Common myeloid progenitor, CD34-positive (primary cell): ENCODE results near the gene CLTRN. TPM values are rescaled to one million over a fixed set of nuclear protein-coding genes. Genes with fewer than 3 reads are reported as not detected.
"Not testable (repeated sequence)": the region's sequence is repeated elsewhere in the genome, so short reads cannot be mapped to it uniquely, and the experiment has no call there.

Source experiments
- CTCF ChIA-PET: fragments of 350-600 bp; sonication (Branson Sonifier 250); formaldehyde crosslinking; loops from one replicate; lab custom pipeline; 2021; ENCODE audit warnings: antibody characterized with exemption; lab: Charles Lee
- POLR2A ChIA-PET: fragments of 350-600 bp; sonication (Branson Sonifier 250); formaldehyde crosslinking; loops from one replicate; lab custom pipeline; 2021; ENCODE audit warnings: antibody characterized with exemption; lab: Charles Lee
- DNase-seq, 3 donors: peaks; one replicate each; pipeline versions ENCODE4 v3.0.0 to v3.0.0-alpha.2; 2013
- H3K27ac ChIP-seq, 2 experiments: 1 replicate in 1 of 2; 2 replicates in 1 of 2; pipeline ENCODE4 v1.7.0; 2013; ENCODE audit warnings: inconsistent platforms in 2 of 2, low read length in 2 of 2, mild to moderate bottlenecking in 2 of 2, low read depth in 1 of 2, moderate library complexity in 1 of 2; ENCODE audit not compliant: severe bottlenecking in 2 of 2, insufficient read depth in 1 of 2, poor library complexity in 1 of 2
- H3K27me3 ChIP-seq, 5 experiments: replicated peaks in 2 of 5; 1 replicate in 3 of 5; 2 replicates in 2 of 5; pipeline versions ENCODE4 v1.6.1 to v1.7.0; 2013; ENCODE audit warnings: low read length in 4 of 5, mild to moderate bottlenecking in 2 of 5, moderate library complexity in 2 of 5, inconsistent platforms in 1 of 5; ENCODE audit not compliant: insufficient read depth in 5 of 5, control insufficient read depth in 4 of 5
- H3K36me3 ChIP-seq, 4 experiments: 1 replicate in 2 of 4; 2 replicates in 2 of 4; pipeline versions ENCODE4 v1.6.1 to v1.7.0; 2013; ENCODE audit warnings: low read length in 3 of 4, control low read depth in 1 of 4, mild to moderate bottlenecking in 1 of 4; ENCODE audit not compliant: control insufficient read depth in 4 of 4, insufficient read depth in 4 of 4
- H3K4me1 ChIP-seq, 4 experiments: 1 replicate in 3 of 4; 2 replicates in 1 of 4; pipeline versions ENCODE4 v1.6.1 to v1.7.1; 2013; ENCODE audit warnings: low read length in 3 of 4, mild to moderate bottlenecking in 3 of 4, control low read depth in 1 of 4, inconsistent platforms in 1 of 4, moderate library complexity in 1 of 4; ENCODE audit not compliant: control insufficient read depth in 4 of 4, insufficient read depth in 4 of 4; ENCODE audit errors: control extremely low read depth in 1 of 4
- H3K4me3 ChIP-seq, 7 experiments: 1 replicate in 4 of 7; 2 replicates in 3 of 7; pipeline versions ENCODE4 v1.5.1 to v1.7.0; 2013; ENCODE audit warnings: mild to moderate bottlenecking in 7 of 7, low read length in 6 of 7, moderate library complexity in 6 of 7, inconsistent platforms in 2 of 7, low read depth in 2 of 7, control low read depth in 1 of 7; ENCODE audit not compliant: insufficient read depth in 4 of 7, control insufficient read depth in 1 of 7; ENCODE audit errors: extremely low read depth in 1 of 7
- H3K9me3 ChIP-seq, 5 experiments: 1 replicate in 4 of 5; 2 replicates in 1 of 5; pipeline versions ENCODE4 v1.6.1 to v1.7.1; 2013; ENCODE audit warnings: low read length in 4 of 5, mild to moderate bottlenecking in 2 of 5, inconsistent platforms in 1 of 5, low read depth in 1 of 5, moderate library complexity in 1 of 5; ENCODE audit not compliant: control insufficient read depth in 4 of 5, insufficient read depth in 2 of 5; ENCODE audit errors: control extremely low read depth in 1 of 5
- WGBS: methylation state at CpG from one replicate; pipeline ENCODE4 v1.1.5; 2013; ENCODE audit not compliant: insufficient coverage; 5-methylcytosine and 5-hydroxymethylcytosine counted together
- polyA plus RNA-seq: library from polyadenylated mRNA; unstranded; fragments of 120-200 nt; gene quantifications from one replicate; pipeline ENCODE4 v1.2.1, GENCODE V29; 2013

Gene CLTRN, protein sequence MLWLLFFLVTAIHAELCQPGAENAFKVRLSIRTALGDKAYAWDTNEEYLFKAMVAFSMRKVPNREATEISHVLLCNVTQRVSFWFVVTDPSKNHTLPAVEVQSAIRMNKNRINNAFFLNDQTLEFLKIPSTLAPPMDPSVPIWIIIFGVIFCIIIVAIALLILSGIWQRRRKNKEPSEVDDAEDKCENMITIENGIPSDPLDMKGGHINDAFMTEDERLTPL
- polyA plus RNA-seq, result 0.98 TPM

DNA sequence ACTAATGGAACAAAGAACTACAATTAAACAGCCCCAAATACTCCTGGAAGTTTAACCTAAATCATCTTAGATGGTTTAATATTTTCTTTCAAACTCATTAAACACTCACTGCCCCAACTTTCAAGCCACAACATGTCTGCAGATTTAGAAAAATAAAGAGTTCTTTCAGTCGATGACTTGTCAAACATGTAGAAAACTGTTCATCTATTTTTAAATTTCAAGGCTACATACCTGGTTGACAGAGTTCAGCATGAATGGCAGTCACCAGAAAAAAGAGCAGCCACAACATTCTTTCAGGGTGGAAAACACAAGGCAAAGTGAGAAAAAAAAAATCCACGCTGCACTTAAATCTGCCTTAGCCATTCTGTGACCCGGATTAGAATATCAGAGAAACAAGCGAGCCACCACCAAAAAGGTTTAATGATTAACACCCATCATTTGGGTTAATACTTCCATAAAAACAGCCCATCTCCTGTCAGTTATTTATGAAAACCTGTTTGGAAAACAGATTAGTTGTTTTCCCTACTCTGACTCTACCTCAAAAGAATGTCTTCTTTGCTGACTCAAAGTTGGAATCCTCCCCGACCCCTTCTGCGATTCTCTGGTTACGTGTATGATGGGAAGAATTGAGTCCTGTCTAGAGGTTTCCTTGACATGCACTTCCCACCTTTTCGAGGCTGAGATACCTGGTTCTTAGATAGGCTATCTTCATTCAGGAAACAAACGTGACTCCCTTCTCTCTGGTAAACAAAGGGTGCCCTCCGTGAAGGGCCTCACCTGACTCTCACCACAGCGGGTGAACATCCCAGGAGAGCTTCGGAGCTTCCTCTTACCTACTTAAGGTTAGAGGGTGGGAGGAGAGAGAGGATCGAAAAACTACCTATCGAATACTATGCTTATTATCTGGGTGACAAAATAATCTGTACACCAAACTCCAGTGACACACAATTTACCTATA, at the start of gene CLTRN:
TSS of gene CLTRN (minus strand) at position 319 of the 958 bp plus-strand sequence. CDS start at position 289, 30 bp downstream.
- DNase-seq, result no peak
- Histone ChIP-seq H3K9me3 (no peaks in the 10 kb centered on the region), H3K27ac (no peak within 1 kb of the TSS), H3K4me3 (no peak within 1 kb of the TSS), H3K36me3 (no peaks in the 10 kb centered on the region), H3K27me3 (peaks cover 0 to 50% (median 0%) of the 10 kb centered on the region in 5 experiments), H3K4me1 (no peaks in the 10 kb centered on the region)
- ChIA-PET POLR2A (no interaction called here), CTCF (no interaction called here)
- WGBS, result 67% methylated on average over 7 of the region's 14 CpGs

DNA sequence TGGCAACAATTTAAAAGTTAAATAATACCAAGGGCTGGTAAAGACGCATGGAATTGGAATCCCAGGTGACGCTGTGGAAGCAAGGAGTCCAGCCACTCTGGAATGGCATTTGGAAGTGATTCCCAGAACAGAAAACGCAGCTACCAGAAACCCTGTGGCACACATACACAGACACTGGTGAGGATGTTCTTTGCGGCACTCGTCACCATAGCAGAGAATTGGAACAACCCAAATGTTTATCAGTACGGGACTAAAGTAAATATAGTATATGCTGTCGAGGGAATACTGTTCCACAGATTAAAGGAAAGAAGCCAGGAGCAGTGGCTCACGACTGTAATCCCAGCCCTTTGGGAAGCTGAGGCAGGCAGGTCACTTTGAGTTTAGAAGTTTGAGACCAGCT, 39.7 kb upstream of the CLTRN start:
- H3K36me3 ChIP-seq, DNase-seq, POLR2A ChIA-PET, H3K27ac ChIP-seq, H3K4me1 ChIP-seq, H3K9me3 ChIP-seq, H3K4me3 ChIP-seq: not testable (repeated sequence)
- CTCF ChIA-PET, result interaction anchor here (1.0 to 1.1 kb wide), 2 partner anchors 10 kb away, joined by 4 read pairs; no protein-coding TSS in a partner anchor
- H3K27me3 ChIP-seq, result peaks cover 0 to 10% (median 0%) of the 10 kb centered on the region in 5 experiments
- 100% methylated on average over 5 of the region's 8 CpGs for WGBS

DNA sequence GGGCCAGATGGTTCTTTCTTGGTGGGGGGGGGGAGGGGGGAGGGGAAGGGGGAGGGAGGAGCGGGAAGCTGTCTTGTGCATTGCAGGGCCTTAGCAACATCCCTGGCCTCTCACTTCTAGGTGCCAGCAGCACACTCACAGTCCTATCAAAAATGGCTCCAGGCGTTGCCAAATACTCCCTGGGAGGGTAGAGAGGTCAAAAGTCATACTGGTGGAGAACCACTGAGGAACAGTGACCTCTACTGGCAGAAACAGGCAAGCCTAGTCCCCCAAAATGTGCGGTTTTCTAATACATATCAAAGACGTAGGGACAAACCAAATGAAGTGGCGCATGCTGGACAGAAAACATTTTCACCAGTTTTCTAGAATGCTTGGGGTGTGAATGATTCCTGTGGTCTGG, 39.2 kb upstream of the CLTRN start:
- CTCF ChIA-PET, result interaction anchor here (1.1 kb wide), 1 partner anchor 9 kb away, joined by 4 read pairs; no protein-coding TSS in a partner anchor
- POLR2A ChIA-PET, result not testable (repeated sequence)
- WGBS, result no CpG with 5 or more reads among the region's 5 CpGs

DNA sequence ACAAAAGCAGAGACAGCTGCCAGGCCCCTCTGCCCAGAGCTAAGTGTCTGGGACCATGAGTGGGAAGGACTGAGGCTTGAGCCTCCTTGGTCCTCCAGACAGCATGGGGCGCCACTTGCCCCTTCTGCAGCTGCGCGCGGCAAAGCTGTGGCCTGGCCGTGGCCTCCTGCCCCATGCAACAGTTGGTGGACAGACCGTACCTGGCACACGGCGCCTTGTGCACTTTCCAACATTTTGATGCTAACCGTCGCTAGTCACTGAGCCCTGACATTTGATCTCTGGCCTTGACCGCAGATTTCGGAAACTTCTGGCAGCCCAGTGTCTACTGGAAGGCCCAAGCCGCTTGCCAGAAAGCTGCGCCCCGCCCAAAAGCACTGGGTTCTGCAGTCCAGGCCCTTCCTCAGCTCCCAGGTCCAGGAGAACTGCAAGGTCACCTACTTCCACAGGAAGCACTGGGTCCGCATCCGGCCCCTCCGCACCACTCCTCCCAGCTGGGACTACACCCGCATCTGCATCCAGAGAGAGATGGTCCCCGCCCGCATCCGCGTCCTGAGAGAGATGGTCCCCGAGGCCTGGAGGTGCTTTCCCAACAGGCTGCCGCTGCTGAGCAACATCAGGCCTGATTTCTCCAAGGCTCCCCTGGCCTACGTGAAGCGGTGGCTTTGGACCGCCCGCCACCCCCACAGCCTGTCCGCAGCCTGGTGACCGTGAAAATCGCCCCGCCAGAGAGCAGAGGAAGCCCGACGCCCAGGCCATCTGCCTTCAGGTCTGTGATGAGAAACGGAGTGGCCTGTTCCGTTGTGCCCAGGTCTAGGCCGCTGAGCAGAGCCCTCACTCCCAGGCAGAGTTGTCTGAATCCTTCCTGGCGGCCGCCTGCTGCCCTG, 38.1 kb upstream of the CLTRN start:
- ChIA-PET CTCF (no interaction called here), POLR2A (no interaction called here)
- Histone ChIP-seq H3K4me3 (no peak overlapping the region), H3K36me3 (peaks cover 0 to 4% (median 2%) of the 10 kb centered on the region in 4 experiments), H3K4me1 (no peaks in the 10 kb centered on the region), H3K27me3 (peaks cover 0 to 10% (median 0%) of the 10 kb centered on the region in 5 experiments), H3K9me3 (no peaks in the 10 kb centered on the region), H3K27ac (no peak overlapping the region)
- 98% methylated on average over 36 of the region's 40 CpGs for WGBS
- no peak for DNase-seq

More for the DNA sequence above, 39.2 kb upstream of the CLTRN start:
- H3K4me1 ChIP-seq, H3K27ac ChIP-seq, H3K9me3 ChIP-seq, DNase-seq, H3K4me3 ChIP-seq, H3K36me3 ChIP-seq: not testable (repeated sequence)
- peaks cover 0 to 10% (median 0%) of the 10 kb centered on the region in 5 experiments for H3K27me3 ChIP-seq

DNA sequence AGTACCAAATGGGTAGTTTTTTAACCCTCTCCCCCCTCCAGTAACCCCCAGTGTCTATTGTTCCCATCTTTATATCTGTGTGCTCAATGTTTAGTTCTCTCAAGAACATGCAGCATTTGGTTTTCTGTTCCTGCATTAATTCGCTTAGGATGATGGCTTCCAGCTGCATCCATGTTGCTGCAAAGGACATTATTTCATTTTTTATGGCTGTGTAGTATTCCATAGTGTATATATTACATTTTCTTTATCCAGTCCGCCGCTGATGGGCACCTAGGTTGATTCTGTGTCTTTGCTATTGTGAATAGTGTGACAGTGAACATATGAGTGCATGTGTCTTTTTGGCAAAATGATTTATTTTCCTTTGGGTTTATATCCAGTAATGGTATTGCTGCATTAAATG, 31.9 kb upstream of the CLTRN start:
- Histone ChIP-seq H3K4me3 (no peak overlapping the region), H3K27ac (no peak overlapping the region), H3K9me3 (no peaks in the 10 kb centered on the region), H3K27me3 (no peaks in the 10 kb centered on the region), H3K4me1 (peaks cover 0 to 8% (median 0%) of the 10 kb centered on the region in 4 experiments), H3K36me3 (peaks cover 2 to 26% (median 12%) of the 10 kb centered on the region in 4 experiments)
- ChIA-PET CTCF (no interaction called here), POLR2A (no interaction called here)
- WGBS, result no CpG with 5 or more reads among the region's 3 CpGs
- DNase-seq, result no peak

DNA sequence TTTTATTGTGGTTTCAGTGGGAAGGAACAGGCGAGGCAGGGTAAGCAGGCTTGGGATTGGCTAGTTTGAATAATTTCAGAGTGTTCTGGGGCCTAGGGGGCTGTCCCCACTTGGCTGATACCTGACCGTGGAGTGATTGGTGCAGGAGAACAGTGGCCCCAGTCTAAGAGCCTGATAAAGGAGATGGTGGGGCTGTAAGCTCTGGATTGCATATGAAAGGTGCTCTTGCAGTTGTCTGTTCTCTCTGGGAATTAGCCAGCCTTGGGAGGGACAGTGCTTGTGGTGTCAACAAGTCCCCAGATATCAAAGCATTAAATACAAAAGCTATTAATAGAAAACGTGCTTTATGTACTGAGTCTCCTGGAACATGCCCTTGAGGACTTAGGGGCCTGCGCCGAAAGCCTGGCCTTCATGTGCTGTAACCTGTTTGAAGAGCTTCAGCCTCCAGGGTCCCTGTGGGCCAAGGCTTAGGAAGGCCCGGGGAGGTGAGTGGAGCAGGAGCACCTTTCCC, 30.4 kb upstream of the CLTRN start:
- no peak overlapping the region for H3K27ac ChIP-seq
- CTCF ChIA-PET, result interaction anchor here (1.1 to 1.6 kb wide), 2 partner anchors 10 to 64 kb away, joined by 3 to 4 read pairs; no protein-coding TSS in a partner anchor
- H3K36me3 ChIP-seq, result peaks cover 2 to 36% (median 19%) of the 10 kb centered on the region in 4 experiments
- whole genome bisulfite sequencing, result 78% methylated on average over 5 of the region's 6 CpGs
- peaks cover 0 to 8% (median 0%) of the 10 kb centered on the region in 4 experiments for H3K4me1 ChIP-seq
- no peaks in the 10 kb centered on the region for H3K9me3 ChIP-seq
- peak in 1 of 3 donors; percentile 6 for DNase-seq
- no peaks in the 10 kb centered on the region for H3K27me3 ChIP-seq
- no peak overlapping the region for H3K4me3 ChIP-seq
- POLR2A ChIA-PET, result no interaction called here
